SJSA1 (cell line): ENCODE data around the gene PPP5C. TPM values are rescaled to one million over a fixed set of nuclear protein-coding genes. Genes with fewer than 3 reads are reported as not detected.

ENCODE experiments used
- DNase-seq, 2 experiments: peaks; one replicate each; pipeline ENCODE4 v3.0.0-alpha.2; 2015 to 2020; ENCODE audit warnings: low spot score in 2 of 2, low read depth in 1 of 2
- H3K27ac ChIP-seq: fragments of 250-450 bp; sonication (Bioruptor Pico); 2 replicates; pipeline ENCODE4 v1.5.1; 2020; ENCODE audit warnings: mild to moderate bottlenecking, moderate library complexity
- H3K27me3 ChIP-seq: fragments of 250-450 bp; sonication (Bioruptor Pico); replicated peaks from 2 replicates; pipeline ENCODE4 v1.5.1; 2020; ENCODE audit warnings: mild to moderate bottlenecking, moderate library complexity
- H3K36me3 ChIP-seq: fragments of 250-450 bp; sonication (Bioruptor Pico); 2 replicates; pipeline ENCODE4 v1.5.1; 2020; ENCODE audit warnings: mild to moderate bottlenecking
- H3K4me1 ChIP-seq: fragments of 250-450 bp; sonication (Bioruptor Pico); replicated peaks from 2 replicates; pipeline ENCODE4 v1.6.1; 2021; ENCODE audit warnings: mild to moderate bottlenecking
- H3K4me3 ChIP-seq: fragments of 250-450 bp; sonication (Bioruptor Pico); 2 replicates; pipeline ENCODE4 v1.5.1; 2020; ENCODE audit warnings: mild to moderate bottlenecking
- H3K9me3 ChIP-seq: fragments of 250-450 bp; sonication (Bioruptor Pico); replicated peaks from 2 replicates; pipeline ENCODE4 v1.5.1; 2020; ENCODE audit warnings: mild to moderate bottlenecking
- total RNA-seq: library from RNA; depleted of rRNA; stranded (reverse); fragments of >200 nt; shearing (Covaris generic); gene quantifications from 2 replicates; pipeline ENCODE4 v1.2.3, GENCODE V29; 2014

Gene PPP5C
- total RNA-seq, 1 experiment from 2014 or later: 79.9 TPM

DNA sequence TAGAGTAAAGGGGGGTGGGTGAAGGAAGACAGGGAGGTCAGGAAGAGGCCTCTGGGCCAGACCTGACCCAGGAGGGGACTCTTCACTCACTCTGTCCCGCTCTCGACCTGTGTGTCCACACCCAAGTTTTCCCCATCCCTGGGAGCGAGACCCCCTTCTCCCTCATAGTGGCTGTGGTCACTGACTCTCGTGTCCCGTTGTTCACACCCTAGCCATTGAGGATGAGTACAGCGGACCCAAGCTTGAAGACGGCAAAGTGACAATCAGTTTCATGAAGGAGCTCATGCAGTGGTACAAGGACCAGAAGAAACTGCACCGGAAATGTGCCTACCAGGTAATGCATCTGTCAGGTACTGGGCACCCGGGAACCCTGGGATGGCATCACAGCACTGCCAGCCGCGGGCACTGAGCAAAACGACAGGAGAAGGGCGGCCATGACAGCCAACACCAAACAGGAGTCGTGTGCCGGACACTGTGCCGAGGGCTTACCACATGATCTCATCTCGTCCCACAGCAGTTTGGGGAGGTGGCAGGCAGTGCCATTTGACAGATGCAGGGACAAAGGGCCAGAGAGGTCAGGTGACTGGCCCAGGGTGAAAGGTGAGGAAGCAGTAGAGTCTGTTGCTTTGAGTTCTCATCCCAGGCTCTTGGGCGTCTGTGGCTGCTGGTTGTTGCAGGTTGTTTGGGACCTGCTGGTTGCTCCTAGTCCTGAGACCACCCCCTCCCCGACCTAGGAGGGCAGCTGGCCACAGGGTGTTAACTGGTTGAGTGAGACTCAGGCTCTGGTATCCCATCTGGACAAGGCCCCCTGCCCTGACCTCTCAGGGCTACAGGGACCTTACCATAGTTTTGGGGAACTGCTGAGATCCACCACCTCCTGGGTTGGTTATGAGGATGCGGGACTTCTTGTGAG is 29.6 kb downstream of the PPP5C start:
- no peaks in the 10 kb centered on the region for H3K9me3 ChIP-seq
- no peak for DNase-seq
- H3K27me3 ChIP-seq: no peaks in the 10 kb centered on the region
- H3K36me3 ChIP-seq: peaks cover 83% of the 10 kb centered on the region
- H3K4me1 ChIP-seq: peaks cover 47% of the 10 kb centered on the region
- H3K4me3 ChIP-seq: no peak overlapping the region
- no peak overlapping the region for H3K27ac ChIP-seq

DNA sequence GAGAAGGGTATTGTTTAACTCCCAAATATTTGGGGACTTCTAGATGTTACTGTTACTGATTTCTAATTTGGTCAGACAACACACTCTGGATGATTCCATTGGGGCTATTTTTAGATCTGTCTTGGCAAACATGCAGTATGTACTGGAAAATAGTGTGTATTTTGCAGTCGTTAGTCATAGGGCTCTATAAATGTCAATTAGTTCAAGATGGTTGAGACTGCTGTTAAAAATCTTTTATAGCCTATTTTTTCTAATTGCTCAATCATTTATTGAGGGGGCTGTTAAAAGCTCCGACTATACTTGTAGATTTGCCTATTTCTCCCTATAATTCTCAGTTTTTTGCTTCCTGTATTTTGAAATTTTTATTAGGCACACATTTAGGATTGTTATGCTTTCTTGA is 31.4 kb downstream of the PPP5C start:
- no peak for DNase-seq
- Histone ChIP-seq H3K27me3 (no peaks in the 10 kb centered on the region), H3K27ac (no peak overlapping the region), H3K4me1 (peaks cover 29% of the 10 kb centered on the region), H3K4me3 (no peak overlapping the region), H3K9me3 (no peaks in the 10 kb centered on the region; the same call in 1 of the 2 replicates), H3K36me3 (peaks cover 90% of the 10 kb centered on the region)

DNA sequence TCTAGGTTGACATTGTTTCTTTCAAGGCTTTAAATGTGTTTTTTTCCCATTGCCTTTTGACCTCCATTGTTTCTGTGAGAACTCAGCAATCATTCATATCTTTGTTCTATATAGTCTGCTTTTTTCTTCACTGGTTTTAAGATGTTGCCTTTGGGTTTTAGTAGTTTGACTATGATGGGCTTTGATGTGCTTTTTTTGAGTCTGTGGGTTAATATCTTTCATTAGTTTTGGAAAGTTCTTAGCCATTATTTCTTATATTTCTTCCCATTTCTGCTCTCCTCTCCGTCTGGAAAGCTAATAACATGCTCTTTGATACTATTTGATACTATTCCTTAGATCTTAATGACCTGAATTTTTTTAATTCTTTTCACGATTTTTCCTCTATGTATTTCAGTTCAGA is 33.8 kb downstream of the PPP5C start:
- no peak for DNase-seq
- Histone ChIP-seq H3K9me3 (no peaks in the 10 kb centered on the region; the same call in 1 of the 2 replicates), H3K27me3 (no peaks in the 10 kb centered on the region), H3K36me3 (peaks cover 98% of the 10 kb centered on the region), H3K4me1 (peaks cover 12% of the 10 kb centered on the region), H3K27ac (no peak overlapping the region), H3K4me3 (no peak overlapping the region)

DNA sequence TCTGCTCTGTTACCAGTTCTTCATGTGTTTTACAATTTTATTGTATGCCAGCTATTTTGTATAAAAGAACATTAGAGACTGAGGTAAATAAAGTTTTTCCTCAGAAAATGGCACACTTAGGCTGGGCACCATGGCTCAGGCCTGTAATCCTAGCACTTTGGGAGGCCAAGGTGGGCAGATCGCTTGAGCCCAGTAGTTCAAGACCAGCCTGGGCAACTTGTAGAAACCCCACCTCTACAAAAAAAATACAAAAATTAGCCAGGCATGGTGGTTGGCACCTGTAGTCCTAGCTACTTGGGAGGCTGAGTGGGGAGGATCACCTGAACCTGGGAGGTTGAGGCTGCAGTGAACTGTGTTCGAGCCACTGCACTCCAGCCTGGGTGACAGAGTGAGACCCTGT is 34.5 kb downstream of the PPP5C start:
- Histone ChIP-seq H3K36me3 (peaks cover 97% of the 10 kb centered on the region), H3K4me3 (no peak overlapping the region), H3K27me3 (no peaks in the 10 kb centered on the region), H3K9me3 (no peaks in the 10 kb centered on the region; the same call in 1 of the 2 replicates), H3K27ac (no peak overlapping the region), H3K4me1 (peaks cover 12% of the 10 kb centered on the region)
- no peak for DNase-seq

DNA sequence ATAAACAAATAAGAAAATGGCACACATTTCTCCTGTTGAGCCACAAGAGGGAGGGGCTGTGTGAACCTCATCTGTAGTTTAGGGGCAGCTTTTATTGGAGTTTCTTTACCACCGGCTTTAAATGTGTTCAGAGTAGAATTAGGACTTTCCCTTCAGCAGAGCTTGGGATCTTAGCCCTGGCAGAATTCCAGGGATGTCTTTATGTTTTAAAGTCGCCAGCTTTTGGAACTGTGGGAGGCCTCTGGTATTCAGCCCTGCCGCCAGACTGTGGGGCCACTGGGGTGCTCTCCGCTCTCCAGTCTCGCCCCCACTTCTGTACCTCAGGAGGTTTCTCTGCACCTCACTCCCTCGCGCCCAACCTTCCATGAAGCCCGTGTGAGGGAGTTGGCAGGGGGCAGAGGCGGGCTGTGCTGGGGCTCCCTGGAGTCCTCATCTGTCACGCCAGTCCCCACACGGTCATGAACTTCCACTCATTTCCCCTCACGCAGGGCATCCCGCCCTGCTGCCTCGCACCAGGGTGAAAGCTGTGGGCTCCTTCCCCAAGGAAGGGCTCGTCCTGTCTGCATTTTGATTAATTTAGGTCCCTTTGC is 35.0 kb downstream of the PPP5C start:
- Histone ChIP-seq H3K36me3 (peaks cover 97% of the 10 kb centered on the region), H3K4me3 (no peak overlapping the region), H3K4me1 (peaks cover 12% of the 10 kb centered on the region), H3K27me3 (no peaks in the 10 kb centered on the region), H3K27ac (no peak overlapping the region), H3K9me3 (no peaks in the 10 kb centered on the region; the same call in 1 of the 2 replicates)
- no peak for DNase-seq

DNA sequence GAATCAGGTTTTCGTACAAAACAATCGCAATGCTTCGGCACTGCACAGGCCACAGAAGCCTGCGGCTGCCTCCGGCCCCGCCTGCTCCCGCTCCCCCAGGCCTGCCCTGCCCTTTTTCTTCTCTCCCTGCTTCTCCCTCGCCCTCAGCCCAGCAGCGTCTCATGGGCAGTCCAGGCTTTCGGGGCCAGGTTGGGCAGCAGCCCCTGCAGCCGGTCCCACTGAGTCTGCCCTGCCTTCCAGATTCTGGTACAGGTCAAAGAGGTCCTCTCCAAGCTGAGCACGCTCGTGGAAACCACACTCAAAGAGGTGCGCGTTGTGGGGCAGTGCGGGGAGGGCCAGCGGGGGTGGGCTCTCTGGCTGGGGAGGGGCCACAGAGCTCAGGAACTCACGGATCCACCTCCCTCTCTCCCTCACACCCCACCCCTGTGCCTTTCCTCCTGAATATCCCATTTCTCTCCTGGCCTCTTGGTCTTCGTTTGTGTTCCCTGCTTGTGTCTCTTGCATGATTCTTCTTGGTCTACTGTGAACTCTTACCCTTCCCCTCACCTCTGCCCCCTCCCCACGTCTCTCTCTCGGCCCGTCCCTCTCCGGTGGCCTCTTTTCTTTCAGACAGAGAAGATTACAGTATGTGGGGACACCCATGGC is 36.4 kb downstream of the PPP5C start:
- Histone ChIP-seq H3K9me3 (no peaks in the 10 kb centered on the region; the same call in 1 of the 2 replicates), H3K4me1 (peaks cover 3% of the 10 kb centered on the region), H3K4me3 (no peak overlapping the region), H3K27me3 (no peaks in the 10 kb centered on the region), H3K27ac (no peak overlapping the region), H3K36me3 (peaks cover 97% of the 10 kb centered on the region)
- no peak for DNase-seq

DNA sequence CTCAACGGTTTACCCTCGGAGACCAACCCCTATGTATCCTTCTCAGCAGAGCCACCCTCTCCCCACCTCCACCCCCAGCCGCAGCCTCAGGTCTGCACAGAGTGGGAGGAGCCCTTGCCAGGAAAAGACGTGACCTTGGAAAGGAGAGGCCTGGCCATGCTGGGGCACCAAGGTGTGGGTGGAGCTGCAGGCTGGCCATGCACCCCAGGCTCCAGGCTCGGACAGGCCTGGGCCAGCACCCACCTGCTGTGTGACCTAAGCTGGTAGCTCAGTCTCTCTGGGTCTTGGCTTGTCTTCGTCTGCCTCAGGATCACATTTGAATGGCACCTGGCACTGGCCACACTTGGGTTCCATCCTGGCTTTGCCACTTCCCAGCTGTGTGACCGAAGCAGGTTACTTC is 37.0 kb downstream of the PPP5C start:
- H3K27ac ChIP-seq: no peak overlapping the region
- H3K36me3 ChIP-seq: peaks cover 97% of the 10 kb centered on the region
- no peak overlapping the region for H3K4me3 ChIP-seq
- no peaks in the 10 kb centered on the region for H3K4me1 ChIP-seq
- H3K9me3 ChIP-seq: no peaks in the 10 kb centered on the region; the same call in 1 of the 2 replicates
- H3K27me3 ChIP-seq: no peaks in the 10 kb centered on the region
- DNase-seq: no peak

DNA sequence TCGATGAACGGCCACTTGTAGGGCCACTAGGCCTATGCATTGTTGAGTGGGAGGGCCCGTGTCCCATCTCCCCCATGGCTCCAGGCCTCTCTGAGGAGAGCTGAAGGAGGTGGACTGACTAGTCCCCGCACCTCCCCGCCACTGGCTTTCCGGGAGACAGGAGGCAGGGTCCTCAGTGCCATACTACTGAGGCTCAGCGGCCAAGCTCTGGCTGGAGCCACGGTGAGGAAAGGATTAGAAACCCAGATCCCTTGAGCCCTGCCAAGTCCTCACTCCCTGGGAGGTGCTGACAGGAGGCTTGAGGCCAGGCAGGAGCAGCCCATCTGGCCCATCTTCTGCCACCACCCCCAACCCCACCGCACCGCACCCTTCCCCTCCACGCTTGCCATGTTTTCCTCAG is 37.5 kb downstream of the PPP5C start:
- H3K36me3 ChIP-seq: peaks cover 97% of the 10 kb centered on the region
- peaks cover under 1% of the 10 kb centered on the region; the same call in 1 of the 2 replicates for H3K4me1 ChIP-seq
- DNase-seq: no peak

DNA sequence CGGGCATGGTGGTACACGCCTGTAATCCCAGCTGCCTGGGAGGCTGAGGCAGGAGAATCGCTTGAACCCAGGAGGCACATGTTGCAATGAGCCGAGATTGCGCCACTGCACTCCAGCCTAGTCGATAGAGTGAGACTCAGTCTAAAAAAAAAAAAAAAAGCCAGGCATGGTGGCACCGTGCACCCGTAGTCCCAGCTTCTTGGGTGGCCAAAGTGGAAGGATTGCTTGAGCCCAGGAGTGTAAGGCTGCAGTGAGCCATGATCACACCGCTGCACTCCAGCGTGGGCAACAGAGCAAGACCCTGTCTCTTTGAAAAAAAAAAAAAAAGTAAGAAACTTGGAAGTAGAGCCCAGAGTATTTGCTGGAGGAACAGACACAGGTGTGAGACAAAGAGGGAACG is 38.7 kb downstream of the PPP5C start:
- DNase-seq: no peak
- Histone ChIP-seq H3K9me3 (peaks cover 6% of the 10 kb centered on the region; the same call in 1 of the 2 replicates), H3K27me3 (no peaks in the 10 kb centered on the region), H3K36me3 (peaks cover 95% of the 10 kb centered on the region), H3K27ac (no peak overlapping the region), H3K4me3 (no peak overlapping the region), H3K4me1 (peaks cover 13% of the 10 kb centered on the region)

More for the DNA sequence above, 37.5 kb downstream of the PPP5C start:
- no peaks in the 10 kb centered on the region for H3K27me3 ChIP-seq
- no peak overlapping the region for H3K27ac ChIP-seq
- H3K9me3 ChIP-seq: no peaks in the 10 kb centered on the region; the same call in 1 of the 2 replicates
- H3K4me3 ChIP-seq: no peak overlapping the region

DNA sequence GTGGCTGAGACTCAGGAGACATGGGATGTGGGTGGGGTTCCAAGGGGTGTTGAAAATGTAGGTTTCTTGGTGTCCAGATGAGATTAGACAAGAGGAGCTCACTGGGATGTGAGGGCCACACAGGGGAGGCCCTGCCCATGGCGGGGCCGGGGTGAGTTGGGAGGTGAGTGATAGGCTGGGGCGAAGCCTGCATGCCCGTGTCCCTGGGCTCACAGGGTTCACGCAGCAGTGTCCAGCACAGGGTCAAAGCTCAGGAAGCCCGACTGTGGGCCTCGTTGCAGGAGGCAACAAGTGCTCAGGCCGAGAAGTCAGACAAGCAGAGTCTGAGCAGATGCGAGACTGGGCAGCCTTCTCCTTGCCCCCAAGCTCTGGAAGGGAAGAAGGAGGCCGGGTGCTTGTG is 39.3 kb downstream of the PPP5C start:
- H3K27ac ChIP-seq: no peak overlapping the region
- H3K4me1 ChIP-seq: peaks cover 18% of the 10 kb centered on the region
- no peak for DNase-seq
- H3K9me3 ChIP-seq: peaks cover 6% of the 10 kb centered on the region; the same call in 1 of the 2 replicates
- H3K36me3 ChIP-seq: peaks cover 89% of the 10 kb centered on the region
- no peaks in the 10 kb centered on the region for H3K27me3 ChIP-seq
- no peak overlapping the region for H3K4me3 ChIP-seq

DNA sequence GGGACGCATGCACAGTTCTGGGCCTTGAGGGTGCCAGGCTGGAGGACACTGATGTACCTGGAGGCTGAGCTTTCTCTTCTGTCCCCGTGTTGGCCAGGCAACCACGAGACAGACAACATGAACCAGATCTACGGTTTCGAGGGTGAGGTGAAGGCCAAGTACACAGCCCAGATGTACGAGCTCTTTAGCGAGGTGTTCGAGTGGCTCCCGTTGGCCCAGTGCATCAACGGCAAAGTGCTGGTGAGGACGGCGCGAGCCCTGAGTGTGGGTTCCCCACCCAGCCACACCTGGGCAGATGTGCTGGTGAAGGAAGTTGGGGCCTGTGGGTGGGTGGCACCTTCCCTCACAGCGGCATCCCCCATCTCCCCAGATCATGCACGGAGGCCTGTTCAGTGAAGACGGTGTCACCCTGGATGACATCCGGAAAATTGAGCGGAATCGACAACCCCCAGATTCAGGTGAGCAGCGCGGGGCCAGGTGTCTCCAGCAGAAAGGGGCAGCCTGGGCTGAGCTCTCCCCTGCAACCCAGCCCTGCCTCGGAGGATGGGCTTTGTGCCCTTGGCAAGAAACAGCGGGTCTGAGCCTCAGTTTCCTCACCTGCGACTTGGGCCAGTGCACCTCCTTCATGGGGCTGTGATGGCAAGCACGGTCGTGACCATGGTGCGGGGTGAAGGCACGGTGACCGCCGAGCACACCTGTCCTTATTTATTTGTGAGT is 40.3 kb downstream of the PPP5C start:
- H3K4me3 ChIP-seq: no peak overlapping the region
- peaks cover 28% of the 10 kb centered on the region for H3K4me1 ChIP-seq
- H3K9me3 ChIP-seq: peaks cover 6% of the 10 kb centered on the region; the same call in 1 of the 2 replicates
- H3K36me3 ChIP-seq: peaks cover 89% of the 10 kb centered on the region
- no peak overlapping the region for H3K27ac ChIP-seq
- DNase-seq: no peak
- no peaks in the 10 kb centered on the region for H3K27me3 ChIP-seq

DNA sequence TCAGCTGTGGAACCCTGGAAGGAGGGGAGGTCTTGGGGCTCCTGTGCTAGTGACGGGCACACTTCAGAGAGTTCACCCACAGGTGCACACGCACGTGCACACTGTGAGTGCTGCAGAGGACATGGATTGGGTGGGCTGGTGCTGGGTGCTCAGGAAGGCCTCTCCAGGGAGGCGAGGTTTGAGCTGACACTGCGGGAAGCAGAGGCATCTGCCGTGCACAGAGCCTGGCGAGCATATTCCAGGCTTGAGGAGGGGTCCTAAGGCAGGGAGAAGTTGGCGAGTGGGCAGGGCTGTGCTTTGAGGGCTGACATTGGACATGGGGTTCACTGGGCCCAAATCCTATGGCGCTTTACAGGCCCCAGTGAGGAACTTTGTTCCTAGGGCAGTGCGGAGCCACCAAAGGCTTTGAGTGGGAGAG is 40.8 kb downstream of the PPP5C start:
- Histone ChIP-seq H3K36me3 (peaks cover 84% of the 10 kb centered on the region), H3K27ac (no peak overlapping the region), H3K4me3 (no peak overlapping the region), H3K9me3 (peaks cover 6% of the 10 kb centered on the region; the same call in 1 of the 2 replicates), H3K4me1 (peaks cover 33% of the 10 kb centered on the region), H3K27me3 (no peaks in the 10 kb centered on the region)
- no peak for DNase-seq
